ENCODE results near the gene TBX18.
A peak's percentile ranks its signal among the peaks of the same experiment; 100 is the strongest.

Gene TBX18

GRCh38 chr6:84764332-84765049 lies at the start of gene TBX18:
Gene TBX18, minus strand, starts transcription at chr6:84764598. Its CDS starts 417 bp downstream, at chr6:84764181.
- DNase-seq (ENCODE audit: low spot score), result peak; percentile 86

GRCh38 chr6:84811351-84811750 lies 47.0 kb upstream of the TBX18 start:
- DNase-seq (ENCODE audit: low spot score), result peak; percentile 13

- no peak for DNase-seq (ENCODE audit: low spot score)
Observed at GRCh38 chr6:84809455-84809854, 45.1 kb upstream of the TBX18 start.

DNA sequence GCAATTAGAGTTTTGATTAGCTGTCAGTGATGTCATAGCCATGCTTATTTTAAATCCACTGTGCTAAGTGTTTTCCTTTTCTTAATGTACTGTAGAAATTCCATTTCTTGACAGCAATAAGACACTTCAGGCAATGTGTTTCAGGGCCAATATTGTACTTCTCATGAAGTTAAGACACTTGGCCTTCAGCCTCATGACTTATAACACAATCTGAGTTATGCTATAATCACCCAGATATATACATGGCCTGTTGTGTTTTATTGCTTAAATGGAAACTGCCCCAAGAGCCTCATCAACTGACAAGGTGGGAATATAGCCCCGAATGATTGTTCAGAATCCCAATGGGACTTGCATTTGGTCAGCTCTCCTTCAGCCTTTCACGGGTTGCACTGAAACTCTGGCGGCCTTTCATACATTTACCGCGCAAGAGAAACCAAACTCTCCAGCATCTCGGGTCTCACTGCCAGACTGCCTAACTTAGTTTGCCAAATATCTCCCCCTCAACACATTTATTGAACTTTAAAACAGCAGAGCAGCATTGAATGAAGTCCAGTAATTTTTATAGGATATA lies 44.2 kb upstream of the TBX18 start:
- DNase-seq (ENCODE audit: low spot score), result no peak

DNA sequence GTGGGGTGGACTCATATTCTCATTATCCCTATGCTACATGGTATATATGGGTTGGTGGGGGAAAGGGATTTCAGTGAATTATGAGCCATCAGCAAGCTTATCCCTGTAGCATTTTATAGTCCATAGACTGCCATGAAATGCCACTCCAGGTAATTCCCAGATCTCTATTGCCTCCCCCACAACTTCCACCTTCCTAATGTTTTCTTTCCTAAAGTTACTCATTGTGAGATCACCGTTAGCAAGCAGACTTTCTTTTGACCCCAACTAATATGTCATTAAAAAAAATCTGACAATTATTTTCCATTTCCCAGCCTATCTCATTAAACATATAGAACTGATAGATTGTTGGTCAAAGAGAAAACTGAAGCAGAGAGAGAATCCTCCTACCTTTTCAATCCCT lies 40.7 kb upstream of the TBX18 start:
- DNase-seq (ENCODE audit: low spot score), result no peak

DNA sequence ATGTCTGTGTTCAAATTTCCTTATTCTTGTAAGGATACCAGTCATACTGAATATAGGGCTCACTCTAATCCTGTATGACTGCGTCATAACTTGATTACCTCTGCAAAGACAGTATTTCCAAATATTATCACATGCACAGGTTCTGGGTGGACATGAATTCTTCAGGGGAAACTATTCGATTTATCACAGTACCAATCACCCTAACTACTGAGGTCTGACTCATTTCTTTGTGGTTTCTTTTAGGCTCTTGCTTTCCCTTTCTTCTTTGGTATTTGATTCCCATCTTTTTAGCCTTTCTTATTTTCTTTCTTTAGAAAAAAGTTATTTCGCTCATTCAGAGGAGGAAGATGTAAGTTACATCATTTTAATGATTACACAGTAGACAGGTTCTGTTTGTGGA lies 40.3 kb upstream of the TBX18 start:
- DNase-seq (ENCODE audit: low spot score), result no peak

- DNase-seq (ENCODE audit: low spot score), result no peak
Observed at GRCh38 chr6:84801250-84801649, 36.9 kb upstream of the TBX18 start.

- DNase-seq (ENCODE audit: low spot score), result no peak
Observed at GRCh38 chr6:84798257-84798656, 33.9 kb upstream of the TBX18 start.

GRCh38 chr6:84796343-84796742 lies 31.9 kb upstream of the TBX18 start:
- no peak for DNase-seq (ENCODE audit: low spot score)

- DNase-seq (ENCODE audit: low spot score), result no peak
Observed at GRCh38 chr6:84791927-84792326, 27.5 kb upstream of the TBX18 start.

DNA sequence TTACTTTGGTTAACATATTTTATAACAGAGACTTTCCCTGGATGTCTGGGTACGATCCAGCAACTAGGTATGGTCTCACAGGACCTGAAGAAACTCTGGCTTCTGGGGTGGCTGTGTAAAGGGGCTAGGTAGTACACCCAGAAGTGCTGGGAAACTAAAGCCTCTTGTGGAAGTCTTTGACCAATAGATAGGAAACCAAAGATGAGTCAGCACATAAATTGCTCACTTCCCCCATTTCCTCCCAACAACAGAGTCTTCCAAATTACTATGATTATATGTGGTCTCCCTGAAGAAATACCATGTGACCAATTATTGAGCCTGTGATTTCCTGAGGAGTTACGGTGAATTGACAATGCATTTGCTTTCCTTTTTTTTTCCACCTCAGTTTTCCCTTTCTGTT lies 26.8 kb upstream of the TBX18 start:
- no peak for DNase-seq (ENCODE audit: low spot score)

GRCh38 chr6:84789170-84789569 lies 24.8 kb upstream of the TBX18 start:
- no peak for DNase-seq (ENCODE audit: low spot score)

DNA sequence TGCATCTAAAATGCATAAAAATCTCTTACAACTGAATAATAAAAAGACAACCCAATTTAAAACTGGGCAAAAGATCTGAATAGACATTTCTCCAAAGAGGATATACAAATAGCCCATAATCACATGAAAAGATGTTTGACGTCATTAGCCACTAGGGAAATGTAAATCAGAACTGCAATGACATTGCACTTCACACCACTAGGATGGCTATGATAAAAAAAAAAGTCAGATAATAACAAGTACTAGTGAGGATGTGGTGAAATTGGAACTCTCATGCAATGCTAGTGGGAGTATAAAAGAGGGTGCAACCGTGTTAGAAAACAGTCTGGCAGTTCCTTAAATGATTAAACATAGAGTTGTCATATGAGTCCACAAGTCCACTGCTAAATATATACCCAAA lies 24.3 kb upstream of the TBX18 start:
- no peak for DNase-seq (ENCODE audit: low spot score)

DNA sequence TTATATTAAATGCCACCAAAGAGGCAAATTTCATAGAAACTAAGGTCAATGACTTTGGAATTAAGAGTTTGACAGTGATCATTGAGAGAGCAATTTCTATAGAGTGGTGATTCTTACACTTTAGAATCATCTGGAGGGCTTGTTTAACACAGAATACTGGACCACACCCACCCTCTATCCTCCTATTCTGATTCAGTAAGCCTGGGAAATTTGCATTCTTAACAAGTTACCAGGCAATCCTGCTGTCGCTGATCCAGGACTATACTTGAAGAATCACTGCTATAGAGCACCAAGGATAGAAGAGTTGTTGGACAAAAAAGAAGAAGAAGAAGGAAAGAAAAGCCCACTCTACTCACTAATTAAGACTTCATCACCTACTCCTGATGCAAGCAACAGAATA lies 21.3 kb upstream of the TBX18 start:
- DNase-seq (ENCODE audit: low spot score), result no peak

GRCh38 chr6:84779917-84780316 lies 15.5 kb upstream of the TBX18 start:
- DNase-seq (ENCODE audit: low spot score), result no peak

GRCh38 chr6:84779380-84779779 lies 15.0 kb upstream of the TBX18 start:
- DNase-seq (ENCODE audit: low spot score), result no peak

DNA sequence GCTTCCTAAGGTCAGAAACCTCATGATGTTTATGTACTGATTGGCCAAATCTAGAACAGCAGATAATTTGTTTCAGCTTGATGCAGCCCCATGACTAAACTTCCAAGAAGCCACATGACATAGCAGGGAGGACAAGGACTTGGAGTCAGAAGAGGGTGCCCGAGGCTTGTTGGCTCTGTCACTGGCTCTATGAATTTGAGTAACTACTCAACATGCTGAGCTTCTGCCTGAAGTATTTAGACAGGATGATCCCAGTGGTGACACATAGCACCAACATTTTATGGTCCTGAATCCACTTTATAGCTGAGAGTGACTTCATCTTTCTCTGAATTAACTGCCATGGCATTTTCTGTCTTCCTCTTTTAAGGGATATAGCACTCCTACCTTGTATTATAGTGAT lies 13.5 kb upstream of the TBX18 start:
- DNase-seq (ENCODE audit: low spot score), result no peak

GRCh38 chr6:84776392-84776791 lies 12.0 kb upstream of the TBX18 start:
- no peak for DNase-seq (ENCODE audit: low spot score)

DNA sequence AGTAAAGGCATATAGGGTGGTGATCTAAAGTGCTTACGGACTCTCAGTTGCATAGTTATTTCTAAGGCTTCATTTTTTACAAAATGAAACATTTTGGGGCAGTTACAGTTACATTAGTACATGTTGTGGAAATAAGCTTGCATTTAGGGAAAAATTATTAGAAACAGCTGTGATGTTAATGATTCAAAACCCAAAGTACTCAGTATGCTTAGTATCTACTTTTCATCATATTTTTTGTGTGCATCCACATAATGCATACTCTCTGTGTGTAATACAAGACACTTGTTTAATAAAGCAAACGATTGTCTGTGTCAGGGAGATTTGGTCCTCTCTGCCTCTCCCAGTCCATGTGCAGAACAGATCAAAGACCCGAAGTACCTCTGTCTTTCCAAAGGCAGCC lies 11.4 kb upstream of the TBX18 start:
- DNase-seq (ENCODE audit: low spot score), result no peak

DNA sequence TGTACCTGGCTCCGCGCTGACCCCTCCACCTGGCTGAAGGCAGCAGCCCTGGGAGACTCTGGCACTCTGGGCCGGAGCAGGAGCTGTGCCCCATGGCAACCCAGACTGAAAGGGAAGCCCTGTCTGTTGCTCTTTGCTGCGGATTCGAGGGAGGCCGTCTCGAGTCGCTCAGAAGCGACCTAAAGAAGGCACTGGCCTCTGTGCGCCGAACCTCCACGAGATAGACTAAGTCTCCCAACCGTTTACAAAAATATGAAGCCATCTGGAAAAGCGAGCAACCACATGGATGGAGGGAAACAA lies 10.5 kb upstream of the TBX18 start:
- no peak for DNase-seq (ENCODE audit: low spot score)

DNA sequence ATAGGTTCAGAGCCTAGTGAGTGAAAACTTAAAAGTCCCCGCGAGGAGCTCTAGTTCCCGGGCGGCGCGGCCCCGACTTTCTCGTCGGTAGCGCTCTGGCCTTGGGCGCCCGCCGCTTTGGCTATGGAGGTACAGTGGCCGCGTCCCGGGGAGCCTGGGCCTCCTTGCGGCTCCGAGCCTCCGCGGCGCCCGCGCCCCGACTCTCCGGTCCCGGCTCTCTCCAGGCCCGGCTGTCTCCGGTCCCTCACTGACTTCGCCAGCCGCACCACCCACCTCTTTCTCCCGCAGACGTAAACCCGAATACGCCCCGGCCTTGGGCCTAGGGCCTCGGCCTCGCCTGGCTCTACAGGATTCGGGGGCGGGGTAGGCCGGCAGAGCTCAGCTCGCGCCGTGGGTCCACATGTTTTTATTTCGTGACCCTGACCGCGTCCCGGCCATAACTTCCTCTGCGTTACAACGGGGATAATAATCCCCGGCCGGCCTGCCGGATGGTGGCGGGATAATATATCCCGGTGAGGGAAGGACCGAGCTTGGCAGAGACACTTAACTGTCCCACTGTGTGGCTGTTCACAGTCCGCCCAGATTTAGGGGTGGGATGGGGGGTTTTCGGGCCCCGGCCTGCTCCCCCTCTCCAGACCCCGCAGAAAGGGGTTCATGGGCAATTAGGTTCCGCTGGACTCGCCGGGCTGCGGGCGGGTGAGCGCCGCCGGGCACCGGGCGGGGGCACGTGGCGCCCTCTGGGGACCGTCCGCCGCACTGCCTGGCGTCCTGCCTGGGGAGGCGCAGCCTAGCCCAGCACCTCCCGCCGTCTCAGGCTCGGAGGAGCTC lies 10.0 kb upstream of the TBX18 start:
- DNase-seq (ENCODE audit: low spot score), result peak; percentile 43

GRCh38 chr6:84773431-84774156 lies 9.2 kb upstream of the TBX18 start:
- peak; percentile 32 for DNase-seq (ENCODE audit: low spot score)

- DNase-seq (ENCODE audit: low spot score), result no peak
Observed at GRCh38 chr6:84773133-84773430, 8.7 kb upstream of the TBX18 start.

Measured in SW480 (cell line).